Measurements from ENCODE around the gene RUNX2. TPM values are rescaled to one million over a fixed set of nuclear protein-coding genes. Genes with fewer than 3 reads are reported as not detected.

The RUNX2 gene
- total and polyA plus RNA-seq, 2 of the 8 experiments (the other 6 are each of a cell fraction or from before 2014, with no cell fraction given) = 0.26 to 1.2 TPM

DNA sequence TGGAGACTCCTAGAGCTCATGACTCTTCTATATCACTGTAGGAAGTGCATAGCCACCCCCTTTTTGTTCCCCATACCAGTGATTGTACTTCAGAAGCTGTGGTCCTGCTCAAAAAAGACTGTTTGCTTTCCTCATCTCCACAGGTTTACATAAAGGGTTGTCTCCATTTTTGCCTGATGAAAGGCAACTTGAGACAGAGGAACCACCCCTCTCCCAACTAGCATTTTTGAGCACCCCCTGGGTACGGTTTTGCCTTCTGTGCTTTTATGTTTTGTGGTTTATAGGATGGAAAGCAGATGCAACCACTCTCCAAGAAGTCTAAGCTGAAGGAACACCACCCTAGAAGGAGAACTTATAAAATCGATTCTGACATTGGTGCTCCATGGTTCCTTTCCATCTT, 177.3 kb downstream of the RUNX2 start (continued):
- TF ChIP-seq, protein P1, sequence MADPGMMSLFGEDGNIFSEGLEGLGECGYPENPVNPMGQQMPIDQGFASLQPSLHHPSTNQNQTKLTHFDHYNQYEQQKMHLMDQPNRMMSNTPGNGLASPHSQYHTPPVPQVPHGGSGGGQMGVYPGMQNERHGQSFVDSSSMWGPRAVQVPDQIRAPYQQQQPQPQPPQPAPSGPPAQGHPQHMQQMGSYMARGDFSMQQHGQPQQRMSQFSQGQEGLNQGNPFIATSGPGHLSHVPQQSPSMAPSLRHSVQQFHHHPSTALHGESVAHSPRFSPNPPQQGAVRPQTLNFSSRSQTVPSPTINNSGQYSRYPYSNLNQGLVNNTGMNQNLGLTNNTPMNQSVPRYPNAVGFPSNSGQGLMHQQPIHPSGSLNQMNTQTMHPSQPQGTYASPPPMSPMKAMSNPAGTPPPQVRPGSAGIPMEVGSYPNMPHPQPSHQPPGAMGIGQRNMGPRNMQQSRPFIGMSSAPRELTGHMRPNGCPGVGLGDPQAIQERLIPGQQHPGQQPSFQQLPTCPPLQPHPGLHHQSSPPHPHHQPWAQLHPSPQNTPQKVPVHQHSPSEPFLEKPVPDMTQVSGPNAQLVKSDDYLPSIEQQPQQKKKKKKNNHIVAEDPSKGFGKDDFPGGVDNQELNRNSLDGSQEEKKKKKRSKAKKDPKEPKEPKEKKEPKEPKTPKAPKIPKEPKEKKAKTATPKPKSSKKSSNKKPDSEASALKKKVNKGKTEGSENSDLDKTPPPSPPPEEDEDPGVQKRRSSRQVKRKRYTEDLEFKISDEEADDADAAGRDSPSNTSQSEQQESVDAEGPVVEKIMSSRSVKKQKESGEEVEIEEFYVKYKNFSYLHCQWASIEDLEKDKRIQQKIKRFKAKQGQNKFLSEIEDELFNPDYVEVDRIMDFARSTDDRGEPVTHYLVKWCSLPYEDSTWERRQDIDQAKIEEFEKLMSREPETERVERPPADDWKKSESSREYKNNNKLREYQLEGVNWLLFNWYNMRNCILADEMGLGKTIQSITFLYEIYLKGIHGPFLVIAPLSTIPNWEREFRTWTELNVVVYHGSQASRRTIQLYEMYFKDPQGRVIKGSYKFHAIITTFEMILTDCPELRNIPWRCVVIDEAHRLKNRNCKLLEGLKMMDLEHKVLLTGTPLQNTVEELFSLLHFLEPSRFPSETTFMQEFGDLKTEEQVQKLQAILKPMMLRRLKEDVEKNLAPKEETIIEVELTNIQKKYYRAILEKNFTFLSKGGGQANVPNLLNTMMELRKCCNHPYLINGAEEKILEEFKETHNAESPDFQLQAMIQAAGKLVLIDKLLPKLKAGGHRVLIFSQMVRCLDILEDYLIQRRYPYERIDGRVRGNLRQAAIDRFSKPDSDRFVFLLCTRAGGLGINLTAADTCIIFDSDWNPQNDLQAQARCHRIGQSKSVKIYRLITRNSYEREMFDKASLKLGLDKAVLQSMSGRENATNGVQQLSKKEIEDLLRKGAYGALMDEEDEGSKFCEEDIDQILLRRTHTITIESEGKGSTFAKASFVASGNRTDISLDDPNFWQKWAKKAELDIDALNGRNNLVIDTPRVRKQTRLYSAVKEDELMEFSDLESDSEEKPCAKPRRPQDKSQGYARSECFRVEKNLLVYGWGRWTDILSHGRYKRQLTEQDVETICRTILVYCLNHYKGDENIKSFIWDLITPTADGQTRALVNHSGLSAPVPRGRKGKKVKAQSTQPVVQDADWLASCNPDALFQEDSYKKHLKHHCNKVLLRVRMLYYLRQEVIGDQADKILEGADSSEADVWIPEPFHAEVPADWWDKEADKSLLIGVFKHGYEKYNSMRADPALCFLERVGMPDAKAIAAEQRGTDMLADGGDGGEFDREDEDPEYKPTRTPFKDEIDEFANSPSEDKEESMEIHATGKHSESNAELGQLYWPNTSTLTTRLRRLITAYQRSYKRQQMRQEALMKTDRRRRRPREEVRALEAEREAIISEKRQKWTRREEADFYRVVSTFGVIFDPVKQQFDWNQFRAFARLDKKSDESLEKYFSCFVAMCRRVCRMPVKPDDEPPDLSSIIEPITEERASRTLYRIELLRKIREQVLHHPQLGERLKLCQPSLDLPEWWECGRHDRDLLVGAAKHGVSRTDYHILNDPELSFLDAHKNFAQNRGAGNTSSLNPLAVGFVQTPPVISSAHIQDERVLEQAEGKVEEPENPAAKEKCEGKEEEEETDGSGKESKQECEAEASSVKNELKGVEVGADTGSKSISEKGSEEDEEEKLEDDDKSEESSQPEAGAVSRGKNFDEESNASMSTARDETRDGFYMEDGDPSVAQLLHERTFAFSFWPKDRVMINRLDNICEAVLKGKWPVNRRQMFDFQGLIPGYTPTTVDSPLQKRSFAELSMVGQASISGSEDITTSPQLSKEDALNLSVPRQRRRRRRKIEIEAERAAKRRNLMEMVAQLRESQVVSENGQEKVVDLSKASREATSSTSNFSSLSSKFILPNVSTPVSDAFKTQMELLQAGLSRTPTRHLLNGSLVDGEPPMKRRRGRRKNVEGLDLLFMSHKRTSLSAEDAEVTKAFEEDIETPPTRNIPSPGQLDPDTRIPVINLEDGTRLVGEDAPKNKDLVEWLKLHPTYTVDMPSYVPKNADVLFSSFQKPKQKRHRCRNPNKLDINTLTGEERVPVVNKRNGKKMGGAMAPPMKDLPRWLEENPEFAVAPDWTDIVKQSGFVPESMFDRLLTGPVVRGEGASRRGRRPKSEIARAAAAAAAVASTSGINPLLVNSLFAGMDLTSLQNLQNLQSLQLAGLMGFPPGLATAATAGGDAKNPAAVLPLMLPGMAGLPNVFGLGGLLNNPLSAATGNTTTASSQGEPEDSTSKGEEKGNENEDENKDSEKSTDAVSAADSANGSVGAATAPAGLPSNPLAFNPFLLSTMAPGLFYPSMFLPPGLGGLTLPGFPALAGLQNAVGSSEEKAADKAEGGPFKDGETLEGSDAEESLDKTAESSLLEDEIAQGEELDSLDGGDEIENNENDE (IDR thresholded peaks at IDR 0.05; ENCODE audit: insufficient replicate concordance, low read length) = no peak
- TF ChIP-seq GABPA (IDR thresholded peaks at IDR 0.05; ENCODE audit: borderline replicate concordance, insufficient read depth, low read length) = no peak
- TF ChIP-seq, protein P2, sequence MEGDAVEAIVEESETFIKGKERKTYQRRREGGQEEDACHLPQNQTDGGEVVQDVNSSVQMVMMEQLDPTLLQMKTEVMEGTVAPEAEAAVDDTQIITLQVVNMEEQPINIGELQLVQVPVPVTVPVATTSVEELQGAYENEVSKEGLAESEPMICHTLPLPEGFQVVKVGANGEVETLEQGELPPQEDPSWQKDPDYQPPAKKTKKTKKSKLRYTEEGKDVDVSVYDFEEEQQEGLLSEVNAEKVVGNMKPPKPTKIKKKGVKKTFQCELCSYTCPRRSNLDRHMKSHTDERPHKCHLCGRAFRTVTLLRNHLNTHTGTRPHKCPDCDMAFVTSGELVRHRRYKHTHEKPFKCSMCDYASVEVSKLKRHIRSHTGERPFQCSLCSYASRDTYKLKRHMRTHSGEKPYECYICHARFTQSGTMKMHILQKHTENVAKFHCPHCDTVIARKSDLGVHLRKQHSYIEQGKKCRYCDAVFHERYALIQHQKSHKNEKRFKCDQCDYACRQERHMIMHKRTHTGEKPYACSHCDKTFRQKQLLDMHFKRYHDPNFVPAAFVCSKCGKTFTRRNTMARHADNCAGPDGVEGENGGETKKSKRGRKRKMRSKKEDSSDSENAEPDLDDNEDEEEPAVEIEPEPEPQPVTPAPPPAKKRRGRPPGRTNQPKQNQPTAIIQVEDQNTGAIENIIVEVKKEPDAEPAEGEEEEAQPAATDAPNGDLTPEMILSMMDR (IDR thresholded peaks at IDR 0.05; ENCODE audit: control extremely low read depth in 1 of 3, insufficient read depth in 1 of 3, low read depth in 1 of 3, low read length in 3 of 3) = no peak
- TF ChIP-seq JUND (IDR thresholded peaks at IDR 0.05; ENCODE audit: low read length) = no peak
- no peak for TF ChIP-seq RAD21 (IDR thresholded peaks at IDR 0.05 in 1 of 2, conservative IDR thresholded peaks at IDR 0.05 in 1 of 2; ENCODE audit: low read depth in 2 of 2, low read length in 2 of 2)
- no peak for TF ChIP-seq CREB1 (IDR thresholded peaks at IDR 0.05)
- TF ChIP-seq NRF1 (IDR thresholded peaks at IDR 0.05; ENCODE audit: low read depth, low read length) = no peak
- TF ChIP-seq SP1 (IDR thresholded peaks at IDR 0.05; ENCODE audit: low read depth, low read length) = no peak
- TF ChIP-seq CBX5 (IDR thresholded peaks at IDR 0.05; ENCODE audit: low read depth, low read length) = no peak

Measured in H1 (cell line).